GM12878 (cell line): ENCODE results near the gene UBE2I. TPM values are rescaled to one million over a fixed set of nuclear protein-coding genes. Genes with fewer than 3 reads are reported as not detected.

Experiments
- CBX5 ChIP-seq: sonication (generic); IDR thresholded peaks from 2 replicates; pipeline ENCODE4 v1.6.1; 2016; ENCODE audit warnings: low read depth, moderate library complexity, mild to moderate bottlenecking, inconsistent platforms
- CREB1 ChIP-seq: IDR thresholded peaks from 2 replicates; pipeline ENCODE4 v1.6.1; 2012; ENCODE audit warnings: low read depth, mild to moderate bottlenecking, inconsistent platforms
- EED ChIP-seq: sonication (generic); IDR thresholded peaks from 2 replicates; pipeline ENCODE4 v1.6.1; 2016; ENCODE audit warnings: antibody characterized with exemption, low read depth
- ESRRA ChIP-seq: IDR thresholded peaks from 2 replicates; pipeline ENCODE4 v1.6.1; 2012; ENCODE audit warnings: mild to moderate bottlenecking, low read length, improper control_type of control experiment
- HCFC1 ChIP-seq: fragments of 150-350 bp; IDR thresholded peaks from 2 replicates; pipeline ENCODE4 v1.6.1; 2014; ENCODE audit warnings: low read length
- IKZF2 ChIP-seq, 2 experiments: fragments of 450-650 bp; IDR thresholded peaks; 2 replicates each; pipeline ENCODE4 v1.6.1; 2017; ENCODE audit warnings: mild to moderate bottlenecking in 2 of 2, moderate library complexity in 2 of 2
- PML ChIP-seq: IDR thresholded peaks from 2 replicates; pipeline ENCODE4 v1.6.1; 2012; ENCODE audit warnings: low read length, inconsistent platforms
- SMC3 ChIP-seq: IDR thresholded peaks from 2 replicates; pipeline ENCODE4 v1.6.1; 2011; ENCODE audit warnings: low read length, improper control_type of control experiment, borderline replicate concordance
- SPI1 ChIP-seq: IDR thresholded peaks from 2 replicates; pipeline ENCODE4 v1.6.1; 2011; ENCODE audit warnings: low read depth, mild to moderate bottlenecking, low read length, moderate library complexity, borderline replicate concordance; ENCODE audit not compliant: insufficient read depth
- STAT1 ChIP-seq: fragments of 450-650 bp; conservative IDR thresholded peaks from 2 replicates; pipeline ENCODE4 v1.6.1; 2014; ENCODE audit warnings: antibody characterized with exemption, mild to moderate bottlenecking
- ZSCAN29 ChIP-seq: fragments of 450-650 bp; IDR thresholded peaks from 2 replicates; pipeline ENCODE4 v1.6.1; 2017; ENCODE audit warnings: mild to moderate bottlenecking, moderate library complexity
- polyA plus RNA-seq, 11 experiments: library from polyadenylated mRNA; depleted of rRNA in 4 of 11; unstranded in 6 of 11; stranded (reverse) in 5 of 11; fragments of >200 nt; fragmentation: Nextera tagmentation in 4 of 11; fragmentation: Illumina TruSeq in 1 of 11; extraction: Ambion mirVana in 4 of 11; extraction: Trizol in 1 of 11; gene quantifications; 1 replicate in 1 of 11; 2 replicates in 10 of 11; pipeline versions ENCODE4 v1.2.1 to v1.2.3, GENCODE V29; 2011 to 2016; ENCODE audit warnings: inconsistent platforms in 2 of 11, missing spikeins in 2 of 11, low read depth in 1 of 11
- total RNA-seq, 4 experiments: library from RNA; depleted of rRNA in 3 of 4; stranded (reverse); fragments of >200 nt in 3 of 4; fragmentation: Illumina TruSeq in 1 of 4; extraction: Trizol in 1 of 4; gene quantifications; 2 replicates each; pipeline versions ENCODE4 v1.2.1 to v1.2.3, GENCODE V29; 2013 to 2021
- TF ChIP-seq, protein P1 (sequence below): IDR thresholded peaks from 2 replicates; pipeline ENCODE4 v1.6.1; 2012; ENCODE audit warnings: low read length, inconsistent platforms
- TF ChIP-seq, protein P2 (sequence below): fragments of 450-650 bp; IDR thresholded peaks from 2 replicates; pipeline ENCODE4 v1.6.1; 2017; ENCODE audit warnings: mild to moderate bottlenecking, low read depth, inconsistent platforms; ENCODE audit not compliant: poor library complexity, severe bottlenecking

The UBE2I gene
- total and polyA plus RNA-seq, 10 of the 15 experiments (the other 5 are each of a cell fraction or from before 2014, with no cell fraction given): 47.5 to 243 (median 194) TPM

DNA sequence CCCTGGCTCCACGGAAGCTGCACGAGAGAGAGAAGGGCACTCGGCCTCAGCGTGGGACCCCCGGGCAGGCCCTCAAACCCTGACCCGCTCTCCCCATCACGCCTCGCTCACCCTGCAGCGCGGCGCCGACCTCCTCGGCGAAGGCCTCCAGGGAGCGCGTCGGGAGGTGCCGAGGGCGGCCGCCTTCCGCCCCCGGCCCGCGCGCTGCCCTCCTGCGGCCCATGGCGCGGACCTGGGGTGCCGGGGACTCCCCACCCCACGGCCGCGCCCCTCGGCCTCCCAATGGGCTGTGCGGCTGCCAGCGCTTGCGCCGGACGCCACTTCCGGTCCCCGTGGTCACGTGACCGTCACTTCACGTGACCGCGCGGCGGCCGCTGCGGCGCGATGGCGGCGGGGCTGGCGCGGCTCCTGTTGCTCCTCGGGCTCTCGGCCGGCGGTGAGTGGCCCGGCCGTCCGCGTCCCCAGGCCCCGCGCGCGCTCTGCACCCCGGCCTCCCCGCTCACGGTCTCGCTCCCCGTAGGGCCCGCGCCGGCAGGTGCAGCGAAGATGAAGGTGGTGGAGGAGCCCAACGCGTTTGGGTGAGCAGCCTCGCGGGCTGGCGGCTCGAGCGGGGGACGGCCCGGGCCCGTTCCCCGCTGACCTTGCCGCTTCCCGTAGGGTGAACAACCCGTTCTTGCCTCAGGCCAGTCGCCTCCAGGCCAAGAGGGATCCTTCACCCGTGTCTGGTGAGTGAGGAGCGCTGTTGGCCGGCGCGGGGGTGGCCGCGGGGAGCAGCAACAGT lies 42.3 kb downstream of the UBE2I start, which contains the start of the genes GNPTG and TSR3 (continued):
- TF ChIP-seq ESRRA: no peak
- no peak for TF ChIP-seq PML
- peak; percentile 85 for TF ChIP-seq HCFC1
- no peak for TF ChIP-seq EED
- TF ChIP-seq, protein P1, sequence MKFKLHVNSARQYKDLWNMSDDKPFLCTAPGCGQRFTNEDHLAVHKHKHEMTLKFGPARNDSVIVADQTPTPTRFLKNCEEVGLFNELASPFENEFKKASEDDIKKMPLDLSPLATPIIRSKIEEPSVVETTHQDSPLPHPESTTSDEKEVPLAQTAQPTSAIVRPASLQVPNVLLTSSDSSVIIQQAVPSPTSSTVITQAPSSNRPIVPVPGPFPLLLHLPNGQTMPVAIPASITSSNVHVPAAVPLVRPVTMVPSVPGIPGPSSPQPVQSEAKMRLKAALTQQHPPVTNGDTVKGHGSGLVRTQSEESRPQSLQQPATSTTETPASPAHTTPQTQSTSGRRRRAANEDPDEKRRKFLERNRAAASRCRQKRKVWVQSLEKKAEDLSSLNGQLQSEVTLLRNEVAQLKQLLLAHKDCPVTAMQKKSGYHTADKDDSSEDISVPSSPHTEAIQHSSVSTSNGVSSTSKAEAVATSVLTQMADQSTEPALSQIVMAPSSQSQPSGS: no peak
- TF ChIP-seq SMC3: no peak
- TF ChIP-seq CREB1: peak; percentile 78; the same call in 1 of the 2 replicates
- no peak for TF ChIP-seq CBX5
- peak; percentile 89 for TF ChIP-seq STAT1
- TF ChIP-seq ZSCAN29: 0 out of 2 replicates have a peak, but pooled peaks have one; percentile 66
- TF ChIP-seq, protein P2, sequence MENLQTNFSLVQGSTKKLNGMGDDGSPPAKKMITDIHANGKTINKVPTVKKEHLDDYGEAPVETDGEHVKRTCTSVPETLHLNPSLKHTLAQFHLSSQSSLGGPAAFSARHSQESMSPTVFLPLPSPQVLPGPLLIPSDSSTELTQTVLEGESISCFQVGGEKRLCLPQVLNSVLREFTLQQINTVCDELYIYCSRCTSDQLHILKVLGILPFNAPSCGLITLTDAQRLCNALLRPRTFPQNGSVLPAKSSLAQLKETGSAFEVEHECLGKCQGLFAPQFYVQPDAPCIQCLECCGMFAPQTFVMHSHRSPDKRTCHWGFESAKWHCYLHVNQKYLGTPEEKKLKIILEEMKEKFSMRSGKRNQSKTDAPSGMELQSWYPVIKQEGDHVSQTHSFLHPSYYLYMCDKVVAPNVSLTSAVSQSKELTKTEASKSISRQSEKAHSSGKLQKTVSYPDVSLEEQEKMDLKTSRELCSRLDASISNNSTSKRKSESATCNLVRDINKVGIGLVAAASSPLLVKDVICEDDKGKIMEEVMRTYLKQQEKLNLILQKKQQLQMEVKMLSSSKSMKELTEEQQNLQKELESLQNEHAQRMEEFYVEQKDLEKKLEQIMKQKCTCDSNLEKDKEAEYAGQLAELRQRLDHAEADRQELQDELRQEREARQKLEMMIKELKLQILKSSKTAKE: no peak
- TF ChIP-seq SPI1: no peak
- no peak for TF ChIP-seq IKZF2 (IDR thresholded peaks at IDR 0.05)
